ENCODE results near the gene THOC3.
"Not testable (repeated sequence)": the region's sequence is repeated elsewhere in the genome, so short reads cannot be mapped to it uniquely, and the experiment has no call there.

- not testable (repeated sequence) for TF ChIP-seq NFIC (IDR thresholded peaks at IDR 0.05; ENCODE audit: borderline replicate concordance); USF2 (IDR thresholded peaks at IDR 0.05; ENCODE audit: borderline replicate concordance, low read depth, low read length); TAF1 (IDR thresholded peaks at IDR 0.05; ENCODE audit: borderline replicate concordance, low read depth, low read length); MEF2A (IDR thresholded peaks at IDR 0.05; ENCODE audit: borderline replicate concordance, low read depth); YY1 (IDR thresholded peaks at IDR 0.05; ENCODE audit: low read depth)
- TF ChIP-seq, protein P1, sequence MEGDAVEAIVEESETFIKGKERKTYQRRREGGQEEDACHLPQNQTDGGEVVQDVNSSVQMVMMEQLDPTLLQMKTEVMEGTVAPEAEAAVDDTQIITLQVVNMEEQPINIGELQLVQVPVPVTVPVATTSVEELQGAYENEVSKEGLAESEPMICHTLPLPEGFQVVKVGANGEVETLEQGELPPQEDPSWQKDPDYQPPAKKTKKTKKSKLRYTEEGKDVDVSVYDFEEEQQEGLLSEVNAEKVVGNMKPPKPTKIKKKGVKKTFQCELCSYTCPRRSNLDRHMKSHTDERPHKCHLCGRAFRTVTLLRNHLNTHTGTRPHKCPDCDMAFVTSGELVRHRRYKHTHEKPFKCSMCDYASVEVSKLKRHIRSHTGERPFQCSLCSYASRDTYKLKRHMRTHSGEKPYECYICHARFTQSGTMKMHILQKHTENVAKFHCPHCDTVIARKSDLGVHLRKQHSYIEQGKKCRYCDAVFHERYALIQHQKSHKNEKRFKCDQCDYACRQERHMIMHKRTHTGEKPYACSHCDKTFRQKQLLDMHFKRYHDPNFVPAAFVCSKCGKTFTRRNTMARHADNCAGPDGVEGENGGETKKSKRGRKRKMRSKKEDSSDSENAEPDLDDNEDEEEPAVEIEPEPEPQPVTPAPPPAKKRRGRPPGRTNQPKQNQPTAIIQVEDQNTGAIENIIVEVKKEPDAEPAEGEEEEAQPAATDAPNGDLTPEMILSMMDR (IDR thresholded peaks at IDR 0.05), result not testable (repeated sequence)
Measured at GRCh38 chr5:175915066-175916037, 52.8 kb downstream of the THOC3 start.
